NOMO-1 (cell line): Measurements from ENCODE around the gene SFTPA1.
"Not testable (repeated sequence)": the region's sequence is repeated elsewhere in the genome, so short reads cannot be mapped to it uniquely, and the experiment has no call there.

Experiments used
- DNase-seq, 2 experiments: peaks; one replicate each; lab custom pipeline; 2025; ENCODE audit not compliant: unreplicated experiment in 2 of 2; lab: John Stamatoyannopoulos, UW

SFTPA1 gene

GRCh38 chr10:79608505-79609375, 2.0 kb upstream of the SFTPA1 start:
- peak; percentile 1 to 20 for DNase-seq

- not testable (repeated sequence) for DNase-seq
Observed at GRCh38 chr10:79611193-79611976, 646 bp downstream of the SFTPA1 start.

GRCh38 chr10:79615577-79615976, 4.8 kb downstream of the SFTPA1 start:
- no peak for DNase-seq

GRCh38 chr10:79616164-79616563, 5.4 kb downstream of the SFTPA1 start:
- no peak for DNase-seq

- not testable (repeated sequence) for DNase-seq
Observed at GRCh38 chr10:79623663-79624062, 12.9 kb downstream of the SFTPA1 start.

- no peak for DNase-seq
Observed at GRCh38 chr10:79627075-79627474, 16.3 kb downstream of the SFTPA1 start.

GRCh38 chr10:79628083-79628482, 17.3 kb downstream of the SFTPA1 start:
- no peak for DNase-seq

GRCh38 chr10:79628988-79629954, 18.5 kb downstream of the SFTPA1 start:
- no peak for DNase-seq

GRCh38 chr10:79629955-79630327, 19.2 kb downstream of the SFTPA1 start:
- DNase-seq = no peak

- DNase-seq = not testable (repeated sequence)
Observed at GRCh38 chr10:79636654-79637199, 26.0 kb downstream of the SFTPA1 start.

- DNase-seq = no peak
Observed at GRCh38 chr10:79638318-79638717, 27.6 kb downstream of the SFTPA1 start.

GRCh38 chr10:79652695-79653094, 42.0 kb downstream of the SFTPA1 start:
- DNase-seq = not testable (repeated sequence)

- DNase-seq = not testable (repeated sequence)
Observed at GRCh38 chr10:79663287-79663686, 52.5 kb downstream of the SFTPA1 start.

GRCh38 chr10:79664686-79665085, 53.9 kb downstream of the SFTPA1 start:
- not testable (repeated sequence) for DNase-seq
